ENCODE data around the gene ALDH1A1.
"Not testable (repeated sequence)": the region's sequence is repeated elsewhere in the genome, so short reads cannot be mapped to it uniquely, and the experiment has no call there.

Gene ALDH1A1

DNA sequence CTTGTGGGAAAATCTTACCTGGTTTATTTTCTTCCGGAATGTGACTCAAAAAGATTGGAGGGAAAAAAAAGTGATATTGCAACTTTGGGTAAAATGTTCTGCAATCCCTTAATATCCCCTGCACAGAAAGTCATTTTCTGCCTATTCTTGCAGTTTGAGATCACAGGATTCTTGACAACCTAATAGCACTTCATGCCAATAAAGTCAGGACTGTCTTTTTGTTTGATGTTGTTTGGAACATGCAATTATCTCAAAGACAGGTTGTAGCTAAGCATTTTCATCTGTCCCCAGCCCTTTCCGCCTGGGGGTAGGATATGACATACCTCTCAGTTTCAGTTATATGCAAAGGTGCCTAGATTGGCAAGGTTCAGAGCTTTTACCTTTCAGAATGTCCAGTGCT lies 63.9 kb downstream of the ALDH1A1 start:
- no peak for DNase-seq

GRCh38 chr9:72888067-72888466 lies 64.8 kb downstream of the ALDH1A1 start:
- DNase-seq: no peak

DNA sequence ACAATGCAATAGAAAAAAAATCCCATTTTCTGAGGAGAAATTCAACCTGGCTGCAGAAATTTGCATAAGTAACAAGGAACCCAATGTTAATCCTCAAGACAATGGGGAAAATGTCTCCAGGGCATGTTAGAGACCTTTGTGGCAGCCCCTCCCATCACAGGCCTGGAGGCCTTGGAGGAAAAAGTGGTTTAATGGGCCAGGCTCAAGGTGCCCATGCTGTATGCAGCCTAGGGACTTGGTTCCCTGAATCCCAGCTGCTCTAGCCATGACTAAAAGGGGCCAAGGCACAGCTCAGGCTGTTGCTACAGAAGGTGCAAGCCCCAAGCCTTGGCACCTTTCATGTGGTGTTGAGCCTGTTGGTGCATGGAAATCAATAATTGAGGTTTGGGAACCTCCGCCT lies 66.5 kb downstream of the ALDH1A1 start:
- DNase-seq: no peak

DNA sequence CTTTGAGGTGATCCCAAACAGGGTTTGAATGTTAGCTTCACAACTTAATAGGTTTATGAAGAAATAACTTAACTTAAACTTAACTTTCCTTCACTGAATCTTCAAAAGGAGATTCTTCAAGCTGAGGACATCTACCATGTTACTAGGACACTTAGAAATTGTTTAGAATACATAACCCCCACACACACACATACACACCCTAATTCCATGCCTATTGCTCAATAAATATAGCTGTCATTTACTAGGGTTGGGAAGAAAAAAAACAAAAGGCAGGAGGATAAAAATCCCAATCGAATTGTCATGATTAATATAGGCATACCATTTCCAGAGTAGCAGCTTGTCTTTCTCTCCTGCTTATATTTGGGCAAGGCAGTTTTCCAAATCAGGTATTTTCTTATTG lies 68.3 kb downstream of the ALDH1A1 start:
- no peak for DNase-seq

GRCh38 chr9:72883875-72884274 lies 69.0 kb downstream of the ALDH1A1 start:
- DNase-seq: no peak

- DNase-seq: no peak
Measured at GRCh38 chr9:72882117-72882775, 70.6 kb downstream of the ALDH1A1 start.

DNA sequence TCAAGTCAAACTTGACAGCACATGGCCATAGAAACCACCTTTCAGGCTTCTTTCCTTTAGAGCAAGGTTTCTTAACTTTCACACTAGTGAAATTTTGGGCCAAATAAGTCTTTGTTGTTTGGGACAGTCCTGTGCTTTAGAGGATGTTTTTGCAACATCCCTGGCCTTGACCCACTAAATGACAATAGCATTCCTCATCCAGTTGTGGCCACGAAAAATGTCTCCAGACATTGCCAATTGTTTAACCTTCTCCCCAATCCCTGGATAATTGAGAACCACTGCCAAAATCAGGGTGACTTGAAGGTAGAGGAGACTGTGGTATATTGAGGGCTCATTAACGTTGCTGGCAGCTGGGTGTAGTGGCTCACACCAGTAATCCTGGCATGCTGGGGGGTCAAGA lies 72.0 kb downstream of the ALDH1A1 start:
- no peak for DNase-seq

GRCh38 chr9:72875221-72875620 lies 77.6 kb downstream of the ALDH1A1 start:
- no peak for DNase-seq

GRCh38 chr9:72874344-72874743 lies 78.5 kb downstream of the ALDH1A1 start:
- no peak for DNase-seq

GRCh38 chr9:72873456-72873855 lies 79.4 kb downstream of the ALDH1A1 start:
- DNase-seq: no peak

GRCh38 chr9:72872718-72873117 lies 80.1 kb downstream of the ALDH1A1 start:
- no peak for DNase-seq

GRCh38 chr9:72871685-72872084 lies 81.2 kb downstream of the ALDH1A1 start:
- DNase-seq: no peak

- no peak for DNase-seq
Measured at GRCh38 chr9:72864327-72864726, 88.5 kb downstream of the ALDH1A1 start.

DNA sequence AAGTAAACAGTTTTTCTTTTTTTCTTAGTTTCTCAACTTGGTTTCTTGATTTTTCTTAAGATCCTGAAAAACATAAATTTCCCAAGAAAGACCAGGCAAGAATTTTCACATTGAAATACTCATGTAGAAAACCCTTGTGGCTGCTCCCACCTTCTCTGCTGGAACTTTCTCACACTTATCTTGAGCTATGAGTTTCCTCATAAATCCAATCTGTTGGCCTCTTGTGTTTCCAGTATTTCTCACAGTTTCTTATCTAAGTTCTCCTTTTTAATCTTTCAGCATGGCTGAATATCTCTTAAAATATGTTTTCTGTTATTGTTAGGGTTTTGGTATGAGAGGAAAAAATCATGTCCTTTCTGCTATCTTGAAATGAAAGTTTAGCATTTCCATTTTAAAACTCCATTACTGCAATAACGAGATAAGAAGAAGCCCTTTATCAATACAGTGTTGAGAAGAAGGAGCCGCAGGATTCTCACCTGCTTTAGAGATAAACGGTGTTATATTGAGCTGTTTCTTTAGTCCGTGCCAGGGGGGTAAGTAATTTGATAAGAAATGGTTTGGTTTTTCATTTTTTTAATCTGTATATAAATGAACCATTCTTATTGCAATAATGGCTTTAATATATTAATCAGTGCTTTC lies 89.3 kb downstream of the ALDH1A1 start:
- no peak for DNase-seq

DNA sequence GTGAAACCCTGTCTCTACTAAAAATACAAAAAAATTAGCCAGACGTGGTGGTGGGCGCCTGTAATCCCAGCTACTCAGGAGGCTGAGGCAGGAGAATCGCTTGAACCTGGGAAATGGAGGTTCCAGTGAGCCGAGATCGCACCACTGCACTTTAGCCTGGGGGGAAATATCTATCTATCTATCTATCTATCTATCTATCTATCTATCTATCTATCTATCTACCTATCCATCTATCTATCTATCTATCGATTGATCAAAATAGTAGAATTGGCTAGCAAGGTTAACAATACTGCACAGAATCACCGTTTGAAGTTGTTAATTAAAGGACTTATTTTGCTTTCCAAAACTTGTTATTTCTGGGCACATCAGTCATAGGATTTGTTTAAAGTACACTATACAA lies 90.1 kb downstream of the ALDH1A1 start:
- not testable (repeated sequence) for DNase-seq

- no peak for DNase-seq
Measured at GRCh38 chr9:72858089-72858912, 94.6 kb downstream of the ALDH1A1 start.

DNA sequence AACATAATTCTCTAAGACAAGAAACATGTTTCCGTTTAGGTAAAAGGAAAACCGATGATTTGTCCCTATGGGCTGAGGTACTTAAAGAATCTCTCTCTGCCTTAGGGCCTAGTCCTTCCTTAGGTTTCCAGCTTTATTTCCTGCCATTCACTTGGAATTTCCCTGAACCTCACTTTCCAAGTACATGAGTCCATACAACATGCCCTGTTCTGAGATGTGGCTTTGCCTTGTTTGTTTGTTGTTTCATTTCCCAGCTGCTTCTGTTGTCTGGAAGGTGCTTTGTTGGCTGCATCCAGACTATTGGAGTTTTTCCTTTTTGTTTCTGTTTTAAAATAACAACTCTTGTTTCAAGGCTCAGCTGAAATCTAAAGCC lies 95.2 kb downstream of the ALDH1A1 start:
- no peak for DNase-seq

DNA sequence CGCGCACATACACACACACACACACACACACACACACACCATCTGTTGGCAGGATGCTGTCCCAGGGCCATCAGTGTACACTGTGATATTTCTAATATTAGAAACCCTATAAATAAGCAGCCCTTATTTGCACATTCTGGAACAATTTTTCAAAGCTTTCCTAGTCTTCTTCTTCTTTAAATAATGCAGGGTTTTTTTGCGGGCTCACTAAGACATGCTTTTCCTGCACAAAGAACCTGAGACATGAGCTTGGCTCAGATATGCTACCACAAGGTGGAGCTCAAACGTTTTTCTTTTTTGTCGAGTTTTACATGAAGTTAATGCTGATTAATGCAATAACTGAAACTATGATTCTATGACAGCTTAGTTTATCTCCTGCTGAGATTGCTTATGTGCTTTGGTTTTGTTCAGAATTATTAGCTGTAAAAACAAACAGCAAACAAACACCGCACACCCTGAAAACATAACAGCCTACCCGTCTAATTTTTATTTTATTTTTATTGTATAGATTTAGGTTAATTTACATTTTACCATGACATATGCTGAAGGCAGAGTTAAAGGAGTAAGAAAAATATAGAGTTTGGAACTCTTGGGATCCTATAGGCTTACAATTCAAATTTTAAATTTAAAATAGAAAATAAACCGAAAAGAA lies 95.8 kb downstream of the ALDH1A1 start:
- peak; percentile 24 for DNase-seq

GRCh38 chr9:72855890-72856523 lies 96.8 kb downstream of the ALDH1A1 start:
- no peak for DNase-seq

- no peak for DNase-seq
Measured at GRCh38 chr9:72855321-72855720, 97.5 kb downstream of the ALDH1A1 start.
